HepG2 (cell line): ENCODE data around the gene LBX2. TPM values are rescaled to one million over a fixed set of nuclear protein-coding genes. Genes with fewer than 3 reads are reported as not detected.

Source experiments
- ERF ChIP-seq: IDR thresholded peaks from 2 replicates; pipeline ENCODE4 v1.6.1; 2018; ENCODE audit warnings: missing biosample characterization, missing genetic modification reagents
- HNF4G ChIP-seq, 2 experiments: sonication (generic) in 1 of 2; formaldehyde crosslinking in 1 of 2; IDR thresholded peaks; 2 replicates each; pipeline versions ENCODE4 v1.4.0 to v1.6.1; 2011 to 2020; ENCODE audit warnings: borderline replicate concordance in 2 of 2, low read depth in 2 of 2, mild to moderate bottlenecking in 2 of 2, low read length in 1 of 2, missing genetic modification reagents in 1 of 2, moderate library complexity in 1 of 2
- MIXL1 ChIP-seq: IDR thresholded peaks from 2 replicates; pipeline ENCODE4 v1.6.1; 2016
- PATZ1 ChIP-seq: sonication (generic); formaldehyde crosslinking; IDR thresholded peaks from 2 replicates; pipeline ENCODE4 v1.4.0; 2020; ENCODE audit warnings: missing genetic modification reagents
- PLRG1 ChIP-seq: fragments of 450-650 bp; conservative IDR thresholded peaks from 2 replicates; pipeline ENCODE4 v1.6.1; 2016
- TFAP4 ChIP-seq: sonication (generic); IDR thresholded peaks from 2 replicates; pipeline ENCODE4 v1.6.1; 2016; ENCODE audit warnings: low read depth, borderline replicate concordance
- ZBTB26 ChIP-seq: IDR thresholded peaks from 2 replicates; pipeline ENCODE4 v1.6.1; 2016; ENCODE audit warnings: missing compliant biosample characterization, missing genetic modification reagents, borderline replicate concordance
- ZNF205 ChIP-seq: IDR thresholded peaks from 2 replicates; pipeline ENCODE4 v1.6.1; 2018; ENCODE audit warnings: missing biosample characterization, missing genetic modification reagents
- ZNF614 ChIP-seq: IDR thresholded peaks from 2 replicates; pipeline ENCODE4 v1.6.1; 2018; ENCODE audit warnings: missing biosample characterization, missing genetic modification reagents, inconsistent platforms, borderline replicate concordance
- ZNF770 ChIP-seq: sonication (generic); formaldehyde crosslinking; IDR thresholded peaks from 2 replicates; pipeline ENCODE4 v1.5.0; 2020; ENCODE audit warnings: mild to moderate bottlenecking, missing genetic modification reagents
- ZNF775 ChIP-seq: sonication (generic); formaldehyde crosslinking; IDR thresholded peaks from 2 replicates; pipeline ENCODE4 v1.4.0; 2020; ENCODE audit warnings: missing genetic modification reagents, mild to moderate bottlenecking, moderate library complexity, borderline replicate concordance
- polyA plus RNA-seq, 8 experiments: library from polyadenylated mRNA; depleted of rRNA in 3 of 8; stranded (reverse) in 7 of 8; unstranded in 1 of 8; fragments of >200 nt; fragmentation: Illumina TruSeq in 4 of 8; extraction: Trizol in 4 of 8; gene quantifications; 2 replicates each; pipeline versions ENCODE4 v1.2.1 to v1.2.3, GENCODE V29; 2011 to 2016; ENCODE audit warnings: low read depth in 4 of 8, missing spikeins in 1 of 8, mixed read lengths in 1 of 8; ENCODE audit not compliant: insufficient read depth in 1 of 8
- total RNA-seq, 5 experiments: library from RNA; depleted of rRNA; stranded (reverse); fragments of >200 nt; fragmentation: Illumina TruSeq; extraction: Trizol; gene quantifications; 2 replicates each; pipeline ENCODE4 v1.2.3, GENCODE V29; 2016; ENCODE audit warnings: low read depth in 1 of 5
- TF ChIP-seq, protein P1 (sequence below): sonication (generic); formaldehyde crosslinking; IDR thresholded peaks from 2 replicates; pipeline ENCODE4 v1.5.0; 2020; ENCODE audit warnings: missing genetic modification reagents, mild to moderate bottlenecking, borderline replicate concordance
- TF ChIP-seq, protein P2 (sequence below): fragments of 450-650 bp; IDR thresholded peaks from 2 replicates; pipeline ENCODE4 v1.6.1; 2017; ENCODE audit warnings: mild to moderate bottlenecking
- TF ChIP-seq, protein P3 (sequence below), 2 experiments: sonication (generic) in 1 of 2; formaldehyde crosslinking in 1 of 2; IDR thresholded peaks; 2 replicates each; pipeline versions ENCODE4 v1.4.0 to v1.6.1; 2018 to 2020; ENCODE audit warnings: missing genetic modification reagents in 2 of 2, borderline replicate concordance in 1 of 2, low read depth in 1 of 2, mild to moderate bottlenecking in 1 of 2, missing biosample characterization in 1 of 2

The LBX2 gene
- total and polyA plus RNA-seq, 2 of the 13 experiments (the other 11 are each of a cell fraction or from before 2014, with no cell fraction given) = 6.4 to 8.1 TPM

GRCh38 chr2:74457549-74458131 lies 41.8 kb downstream of the LBX2 start (continued):
- TF ChIP-seq, protein P1, sequence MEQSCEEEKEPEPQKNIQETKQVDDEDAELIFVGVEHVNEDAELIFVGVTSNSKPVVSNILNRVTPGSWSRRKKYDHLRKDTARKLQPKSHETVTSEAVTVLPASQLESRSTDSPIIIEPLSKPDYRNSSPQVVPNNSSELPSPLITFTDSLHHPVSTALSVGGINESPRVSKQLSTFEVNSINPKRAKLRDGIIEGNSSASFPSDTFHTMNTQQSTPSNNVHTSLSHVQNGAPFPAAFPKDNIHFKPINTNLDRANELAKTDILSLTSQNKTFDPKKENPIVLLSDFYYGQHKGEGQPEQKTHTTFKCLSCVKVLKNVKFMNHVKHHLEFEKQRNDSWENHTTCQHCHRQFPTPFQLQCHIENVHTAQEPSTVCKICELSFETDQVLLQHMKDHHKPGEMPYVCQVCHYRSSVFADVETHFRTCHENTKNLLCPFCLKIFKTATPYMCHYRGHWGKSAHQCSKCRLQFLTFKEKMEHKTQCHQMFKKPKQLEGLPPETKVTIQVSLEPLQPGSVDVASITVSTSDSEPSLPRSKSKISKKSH = peak; percentile 16; the same call in 1 of the 2 replicates
- TF ChIP-seq HNF4G (IDR thresholded peaks at IDR 0.05; ENCODE audit: borderline replicate concordance, low read depth, low read length) = peak; percentile 30; the same call in 1 of the 2 replicates
- peak; percentile 28; the same call in 1 of the 2 replicates for TF ChIP-seq HNF4G (CRISPR knock-in tag; IDR thresholded peaks at IDR 0.05; ENCODE audit: borderline replicate concordance, low read depth)
- TF ChIP-seq MIXL1 (CRISPR knock-in tag) = no peak
- TF ChIP-seq, protein P2, sequence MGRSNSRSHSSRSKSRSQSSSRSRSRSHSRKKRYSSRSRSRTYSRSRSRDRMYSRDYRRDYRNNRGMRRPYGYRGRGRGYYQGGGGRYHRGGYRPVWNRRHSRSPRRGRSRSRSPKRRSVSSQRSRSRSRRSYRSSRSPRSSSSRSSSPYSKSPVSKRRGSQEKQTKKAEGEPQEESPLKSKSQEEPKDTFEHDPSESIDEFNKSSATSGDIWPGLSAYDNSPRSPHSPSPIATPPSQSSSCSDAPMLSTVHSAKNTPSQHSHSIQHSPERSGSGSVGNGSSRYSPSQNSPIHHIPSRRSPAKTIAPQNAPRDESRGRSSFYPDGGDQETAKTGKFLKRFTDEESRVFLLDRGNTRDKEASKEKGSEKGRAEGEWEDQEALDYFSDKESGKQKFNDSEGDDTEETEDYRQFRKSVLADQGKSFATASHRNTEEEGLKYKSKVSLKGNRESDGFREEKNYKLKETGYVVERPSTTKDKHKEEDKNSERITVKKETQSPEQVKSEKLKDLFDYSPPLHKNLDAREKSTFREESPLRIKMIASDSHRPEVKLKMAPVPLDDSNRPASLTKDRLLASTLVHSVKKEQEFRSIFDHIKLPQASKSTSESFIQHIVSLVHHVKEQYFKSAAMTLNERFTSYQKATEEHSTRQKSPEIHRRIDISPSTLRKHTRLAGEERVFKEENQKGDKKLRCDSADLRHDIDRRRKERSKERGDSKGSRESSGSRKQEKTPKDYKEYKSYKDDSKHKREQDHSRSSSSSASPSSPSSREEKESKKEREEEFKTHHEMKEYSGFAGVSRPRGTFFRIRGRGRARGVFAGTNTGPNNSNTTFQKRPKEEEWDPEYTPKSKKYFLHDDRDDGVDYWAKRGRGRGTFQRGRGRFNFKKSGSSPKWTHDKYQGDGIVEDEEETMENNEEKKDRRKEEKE = no peak
- TF ChIP-seq ZNF770 = peak; percentile 77; the same call in 1 of the 2 replicates
- TF ChIP-seq TFAP4 = peak; percentile 65; the same call in 1 of the 2 replicates
- TF ChIP-seq ERF (CRISPR knock-in tag) = no peak
- peak; percentile 28; the same call in 1 of the 2 replicates for TF ChIP-seq ZBTB26 (CRISPR knock-in tag)
- peak; percentile 19; the same call in 1 of the 2 replicates for TF ChIP-seq ZNF614 (CRISPR knock-in tag)
- no peak for TF ChIP-seq ZNF205 (CRISPR knock-in tag)
- TF ChIP-seq, protein P3, sequence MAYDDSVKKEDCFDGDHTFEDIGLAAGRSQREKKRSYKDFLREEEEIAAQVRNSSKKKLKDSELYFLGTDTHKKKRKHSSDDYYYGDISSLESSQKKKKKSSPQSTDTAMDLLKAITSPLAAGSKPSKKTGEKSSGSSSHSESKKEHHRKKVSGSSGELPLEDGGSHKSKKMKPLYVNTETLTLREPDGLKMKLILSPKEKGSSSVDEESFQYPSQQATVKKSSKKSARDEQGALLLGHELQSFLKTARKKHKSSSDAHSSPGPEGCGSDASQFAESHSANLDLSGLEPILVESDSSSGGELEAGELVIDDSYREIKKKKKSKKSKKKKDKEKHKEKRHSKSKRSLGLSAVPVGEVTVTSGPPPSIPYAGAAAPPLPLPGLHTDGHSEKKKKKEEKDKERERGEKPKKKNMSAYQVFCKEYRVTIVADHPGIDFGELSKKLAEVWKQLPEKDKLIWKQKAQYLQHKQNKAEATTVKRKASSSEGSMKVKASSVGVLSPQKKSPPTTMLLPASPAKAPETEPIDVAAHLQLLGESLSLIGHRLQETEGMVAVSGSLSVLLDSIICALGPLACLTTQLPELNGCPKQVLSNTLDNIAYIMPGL (CRISPR knock-in tag; IDR thresholded peaks at IDR 0.05; ENCODE audit: borderline replicate concordance in 1 of 2, low read depth in 1 of 2) = peak in 1 of 2 experiments; percentile 39; a peak in 3 of 4 replicates
- no peak for TF ChIP-seq PLRG1
- peak; percentile 97 for TF ChIP-seq PATZ1
- no peak for TF ChIP-seq ZNF775 (CRISPR knock-in tag)
